ENCODE results near the gene ZNF667. TPM values are rescaled to one million over a fixed set of nuclear protein-coding genes. Genes with fewer than 3 reads are reported as not detected.

The ZNF667 gene
- total RNA-seq, 2 experiments from 2014 or later: 2.0 TPM

DNA sequence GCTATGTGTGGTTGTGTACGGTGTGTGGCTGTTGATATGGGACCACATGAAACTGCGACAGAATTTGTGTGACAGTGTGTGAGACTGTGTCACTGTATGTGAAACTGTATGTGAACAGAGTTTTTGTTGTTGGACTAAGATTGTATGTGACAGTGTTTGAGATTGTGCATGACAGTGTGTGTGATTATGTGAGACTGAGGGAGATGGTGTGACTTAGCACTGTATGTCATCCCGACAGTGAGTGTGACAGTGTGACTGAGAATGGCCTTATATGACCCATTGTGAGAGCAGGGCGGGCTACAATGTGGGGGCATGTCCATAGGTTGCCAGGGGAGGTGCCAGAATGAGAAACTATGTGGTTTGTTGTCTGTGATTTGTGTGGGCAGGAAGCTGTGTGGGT is 72.1 kb downstream of the ZNF667 start:
- H3K4me3 Mint-ChIP-seq: peak overlapping the region; percentile 93
- H3K36me3 Mint-ChIP-seq: peaks cover 71% of the 10 kb centered on the region
- POLR2A ChIA-PET: interaction anchor here (1.9 kb wide), 1 partner anchor 103 kb away, joined by 7 read pairs; the partner anchor contains the start of gene ZNF471
- no peak for ATAC-seq (ENCODE audit: low read depth)
- peak overlapping the region; percentile 93 for H3K27ac Mint-ChIP-seq
- peaks cover 19% of the 10 kb centered on the region for H3K4me1 Mint-ChIP-seq
- no peak for DNase-seq
- H3K27me3 Mint-ChIP-seq: no peaks in the 10 kb centered on the region
- H3K9me3 Mint-ChIP-seq: peaks cover 38% of the 10 kb centered on the region

DNA sequence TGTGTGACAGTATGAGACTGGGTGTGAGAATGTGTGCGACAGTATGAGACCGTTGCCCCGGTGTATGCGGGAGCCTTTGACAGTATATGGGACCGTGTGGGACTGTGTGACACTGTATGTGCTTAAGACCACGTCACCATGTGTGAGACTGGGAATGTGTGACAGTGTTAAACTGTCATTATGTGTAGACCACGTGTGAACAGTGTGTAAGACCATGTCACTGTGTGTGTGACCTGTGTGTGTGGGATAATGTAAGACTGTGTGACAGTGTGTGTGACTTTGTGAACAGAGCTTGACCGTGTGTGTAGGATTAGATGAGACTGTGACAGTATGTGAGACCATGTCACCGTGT is 72.5 kb downstream of the ZNF667 start:
- peak overlapping the region; percentile 93 for H3K27ac Mint-ChIP-seq
- DNase-seq (no peak), ATAC-seq (ENCODE audit: low read depth) (no peak)
- peaks cover 69% of the 10 kb centered on the region for H3K36me3 Mint-ChIP-seq
- peaks cover 38% of the 10 kb centered on the region for H3K9me3 Mint-ChIP-seq
- H3K27me3 Mint-ChIP-seq: no peaks in the 10 kb centered on the region
- peak overlapping the region; percentile 93 for H3K4me3 Mint-ChIP-seq
- POLR2A ChIA-PET: interaction anchor here (1.5 to 1.9 kb wide), 2 partner anchors 103 to 267 kb away, joined by 4 to 7 read pairs; partner anchors contain the start of genes ZNF471 and ZNF835
- peaks cover 19% of the 10 kb centered on the region for H3K4me1 Mint-ChIP-seq

DNA sequence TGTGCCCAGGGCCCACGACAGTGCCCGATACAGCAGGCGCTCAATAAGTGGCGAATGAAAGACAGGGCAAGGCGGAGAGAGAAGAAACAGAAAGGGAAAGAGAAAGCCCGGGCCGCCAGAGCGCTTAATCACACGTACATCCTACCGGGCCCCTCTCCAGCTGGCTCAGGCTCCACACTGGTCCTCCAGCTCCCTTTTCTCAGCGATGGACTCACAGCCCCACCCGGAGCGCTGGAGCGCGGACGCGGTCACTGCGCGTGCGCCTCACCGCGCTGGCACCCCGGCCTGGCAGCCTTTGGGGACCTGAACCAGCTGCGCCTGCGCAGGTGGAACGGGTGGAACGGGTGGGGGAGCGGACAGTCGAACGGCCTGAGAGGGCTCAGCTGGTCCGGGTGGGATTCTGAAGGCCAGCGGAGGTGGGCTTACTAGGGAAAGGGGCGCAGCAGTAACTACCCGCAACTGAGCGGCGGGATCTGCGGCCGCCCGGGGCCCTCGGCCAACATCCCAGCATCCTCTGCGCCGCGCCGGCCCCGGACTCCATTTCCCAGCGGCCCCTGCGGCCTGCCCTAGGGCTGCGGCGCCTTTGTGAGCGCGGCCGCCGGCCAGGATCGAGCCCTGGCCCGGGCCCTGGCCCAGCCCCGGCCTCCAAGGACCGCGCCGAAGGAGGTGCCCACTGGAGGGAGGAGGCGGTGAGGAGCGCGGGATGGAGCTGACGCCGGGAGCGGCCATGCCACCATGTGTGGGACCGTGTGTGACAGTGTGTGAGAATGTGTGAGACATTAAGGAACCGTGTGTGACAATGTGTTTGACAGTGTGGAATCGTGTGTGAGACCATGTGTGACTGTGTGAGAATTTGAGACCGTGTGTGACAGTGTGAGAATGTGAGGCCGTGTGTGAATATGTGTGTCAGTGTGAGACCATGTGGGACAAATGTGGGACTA is 73.1 kb downstream of the ZNF667 start, which contains the start of gene ZNF583:
Gene ZNF583, plus strand, starts transcription at position 569 of the 941 bp plus-strand sequence. CDS start 2,783 bp downstream, outside the sequence.
- Mint-ChIP-seq H3K9me3 (peaks cover 42% of the 10 kb centered on the region), H3K4me3 (peak within 1 kb of the TSS; percentile 93), H3K4me1 (peaks cover 19% of the 10 kb centered on the region), H3K27me3 (no peaks in the 10 kb centered on the region), H3K27ac (peak within 1 kb of the TSS; percentile 93), H3K36me3 (peaks cover 70% of the 10 kb centered on the region)
- ATAC-seq (ENCODE audit: low read depth) (peak; percentile 88), DNase-seq (peak; percentile 95)
- POLR2A ChIA-PET: interaction anchor here (1.1 to 1.9 kb wide), 4 partner anchors 11 to 268 kb away, joined by 3 to 7 read pairs (median 6); partner anchors contain the start of genes ZNF471, ZNF582 and ZNF835

DNA sequence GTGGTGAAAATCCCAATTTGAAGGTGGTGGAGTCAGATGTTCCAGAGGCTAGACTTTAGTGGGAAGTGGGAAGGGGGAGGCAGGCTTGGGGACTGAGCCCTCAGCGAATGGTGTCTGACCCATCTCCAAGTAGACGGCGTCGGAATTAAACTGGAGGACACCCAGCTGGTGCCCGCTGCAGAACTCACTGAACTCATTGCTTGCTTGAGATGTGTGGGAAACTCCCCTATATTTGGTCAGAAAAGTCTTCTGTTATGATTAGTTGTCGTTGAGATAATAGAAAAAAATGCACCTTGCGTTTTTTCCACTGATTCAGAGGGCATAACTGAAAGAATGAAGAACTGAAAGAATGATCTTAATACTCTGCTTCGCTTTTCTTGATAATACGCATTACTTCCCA is 73.9 kb downstream of the ZNF667 start:
- Mint-ChIP-seq H3K4me1 (peaks cover 19% of the 10 kb centered on the region), H3K9me3 (peaks cover 40% of the 10 kb centered on the region), H3K4me3 (peak overlapping the region; percentile 93), H3K27me3 (no peaks in the 10 kb centered on the region), H3K27ac (peak overlapping the region; percentile 93), H3K36me3 (peaks cover 69% of the 10 kb centered on the region)
- DNase-seq (no peak), ATAC-seq (ENCODE audit: low read depth) (no peak)
- POLR2A ChIA-PET: interaction anchor here (1.1 to 1.9 kb wide), 4 partner anchors 10 to 268 kb away, joined by 3 to 7 read pairs (median 6); partner anchors contain the start of genes ZNF471, ZNF582 and ZNF835

DNA sequence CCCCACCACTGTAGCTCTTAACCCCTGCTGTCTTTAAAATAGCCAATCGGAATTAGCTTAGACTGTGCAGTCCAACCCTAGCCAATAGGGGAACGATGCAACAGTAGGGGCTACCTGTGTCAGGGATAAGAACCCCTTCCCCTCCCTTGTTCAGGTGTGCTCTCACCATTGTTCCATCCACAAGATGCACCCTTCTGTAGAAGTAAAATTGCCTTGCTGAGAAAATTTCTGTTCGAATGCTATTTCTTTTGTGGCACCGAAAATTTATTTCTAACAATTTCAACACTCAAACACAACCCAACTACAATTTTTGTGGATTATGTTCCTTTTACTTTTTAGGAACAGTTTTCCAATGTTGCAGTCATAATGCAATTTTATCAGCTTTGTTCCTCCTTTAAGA is 76.7 kb downstream of the ZNF667 start:
- POLR2A ChIA-PET: no interaction called here
- no peaks in the 10 kb centered on the region for H3K27me3 Mint-ChIP-seq
- no peak overlapping the region for H3K27ac Mint-ChIP-seq
- no peak overlapping the region for H3K4me3 Mint-ChIP-seq
- ATAC-seq (ENCODE audit: low read depth) (no peak), DNase-seq (no peak)
- H3K4me1 Mint-ChIP-seq: peaks cover 19% of the 10 kb centered on the region
- peaks cover 39% of the 10 kb centered on the region for H3K9me3 Mint-ChIP-seq
- H3K36me3 Mint-ChIP-seq: peaks cover 67% of the 10 kb centered on the region

DNA sequence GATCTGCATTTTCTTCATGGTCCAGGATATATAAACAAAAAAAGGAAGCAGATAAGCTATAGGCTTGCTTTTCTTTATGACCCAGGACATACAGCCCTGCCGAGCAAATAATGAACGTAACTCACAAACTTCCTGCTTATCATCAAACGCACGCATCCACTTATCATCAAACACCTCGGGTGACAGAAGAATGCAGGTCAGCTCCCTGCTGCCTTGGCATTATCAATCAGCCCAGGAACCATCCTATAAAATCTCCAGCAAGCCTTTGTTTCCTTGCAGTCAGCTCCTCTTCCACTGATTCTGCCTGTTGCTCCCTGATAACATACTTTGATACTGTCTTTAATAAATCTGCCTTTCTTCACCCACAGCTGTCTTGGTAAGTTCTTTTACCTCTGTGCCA is 78.3 kb downstream of the ZNF667 start:
- H3K27ac Mint-ChIP-seq: no peak overlapping the region
- DNase-seq (no peak), ATAC-seq (ENCODE audit: low read depth) (no peak)
- POLR2A ChIA-PET: no interaction called here
- H3K36me3 Mint-ChIP-seq: peaks cover 56% of the 10 kb centered on the region
- H3K27me3 Mint-ChIP-seq: no peaks in the 10 kb centered on the region
- peaks cover 39% of the 10 kb centered on the region for H3K9me3 Mint-ChIP-seq
- H3K4me3 Mint-ChIP-seq: no peak overlapping the region
- peaks cover 6% of the 10 kb centered on the region for H3K4me1 Mint-ChIP-seq

DNA sequence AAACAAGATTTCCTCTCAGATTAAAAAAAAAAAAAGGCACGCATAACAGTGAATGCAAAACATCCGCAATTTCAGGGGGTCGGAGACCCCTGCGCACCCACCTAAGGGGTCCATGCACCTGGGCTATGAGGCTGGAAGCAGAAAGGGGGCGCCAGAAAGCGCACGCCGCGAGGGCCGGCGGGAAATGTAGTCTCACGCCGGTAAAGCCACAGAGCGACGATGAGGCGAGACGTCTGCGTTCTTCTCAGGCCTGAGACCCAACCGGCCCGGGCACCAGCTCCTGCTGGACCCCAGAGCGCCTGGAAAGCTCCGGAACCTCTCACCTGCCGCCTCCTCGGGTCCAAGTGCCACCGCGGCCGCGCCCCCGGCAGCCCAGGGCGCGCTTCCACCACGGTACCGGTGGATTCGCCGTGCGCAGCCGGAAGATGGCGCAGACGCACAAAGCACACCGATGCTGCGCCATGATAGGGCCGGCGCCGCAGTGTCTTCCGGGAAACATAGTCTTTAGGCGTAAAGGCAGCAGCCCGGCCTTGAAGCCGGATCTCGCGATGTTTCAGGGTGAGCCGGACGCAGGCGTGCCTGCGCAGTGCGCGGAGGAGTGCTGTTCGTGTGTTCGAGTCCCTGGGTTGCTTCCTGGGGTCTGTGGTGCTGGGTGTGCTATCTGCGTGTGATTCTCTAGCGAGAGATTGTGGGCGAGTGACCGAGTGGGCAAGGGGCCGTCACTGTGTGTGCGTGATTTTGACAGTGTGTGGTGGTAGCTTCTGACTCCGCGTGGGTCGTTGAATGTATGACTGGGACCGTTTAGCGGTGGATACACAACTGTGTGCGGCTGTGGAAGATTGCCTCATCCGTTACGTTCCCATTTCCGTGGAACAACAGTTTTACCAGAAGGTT is 83.8 kb downstream of the ZNF667 start, which contains the start of gene ZNF582:
Gene ZNF582, minus strand, starts transcription at position 416 of the 894 bp plus-strand sequence. CDS start 1,782 bp downstream, outside the sequence.
- Mint-ChIP-seq H3K4me1 (peaks cover 5% of the 10 kb centered on the region), H3K36me3 (peaks cover 50% of the 10 kb centered on the region), H3K27ac (peak within 1 kb of the TSS; percentile 94), H3K4me3 (peak within 1 kb of the TSS; percentile 91), H3K27me3 (no peaks in the 10 kb centered on the region), H3K9me3 (peaks cover 41% of the 10 kb centered on the region)
- POLR2A ChIA-PET: interaction anchor here (0.7 to 2.5 kb wide), 2 partner anchors 10 to 20 kb away, joined by 4 to 7 read pairs; partner anchors contain the start of gene ZNF583
- DNase-seq (peak; percentile 91), ATAC-seq (ENCODE audit: low read depth) (peak; percentile 99)

Other genes with a start within 250 kb of the ZNF667 start
- 1 to 10 TPM; 1.2 to 1.7 TPM for gene EDDM13, start 204.6 kb downstream of the ZNF667 start, total RNA-seq
- 10 to 100 TPM in 1 of 2 experiments, 1 to 10 TPM in 1; 9.7 to 11.7 TPM for gene ZSCAN5A, start 162.5 kb downstream of the ZNF667 start, total RNA-seq
- 1 to 10 TPM; 5.0 to 5.5 TPM for gene ZNF582, start 83.8 kb downstream of the ZNF667 start, total RNA-seq
- 1 to 10 TPM; 8.5 to 9.2 TPM for gene ZNF583, start 73.0 kb downstream of the ZNF667 start, total RNA-seq
- gene ZNF471, start 30.5 kb upstream of the ZNF667 start, total RNA-seq: 1 to 10 TPM; 1.5 to 4.0 TPM
- 10 to 100 TPM; 12.2 TPM for gene ZFP28, start 61.6 kb upstream of the ZNF667 start, total RNA-seq
- 1 to 10 TPM; 7.3 to 8.8 TPM for gene ZNF470, start 90.1 kb upstream of the ZNF667 start, total RNA-seq
- gene ZNF71, start 118.0 kb upstream of the ZNF667 start, total RNA-seq: 1 to 10 TPM; 8.3 to 8.5 TPM
- under 1 TPM in 1 of 2 experiments, not detected in 1; 0.39 TPM for gene SMIM17, start 165.8 kb upstream of the ZNF667 start, total RNA-seq
- gene ZNF835, start 194.4 kb upstream of the ZNF667 start, total RNA-seq: 1 to 10 TPM; 3.8 to 6.5 TPM

All from activated naive CD8-positive, alpha-beta T cell treated with anti-CD3 and anti-CD28 coated beads, Interleukin-2, amount 10 ng/mL, durations not matched to agents 7 days and 5 days (primary cell).